ENCODE data around the gene OSCP1. TPM values are rescaled to one million over a fixed set of nuclear protein-coding genes. Genes with fewer than 3 reads are reported as not detected.
A peak's percentile ranks its signal among the peaks of the same experiment; 100 is the strongest.
"Not testable (repeated sequence)": the region's sequence is repeated elsewhere in the genome, so short reads cannot be mapped to it uniquely, and the experiment has no call there.

Gene OSCP1
- 5.3 TPM for total RNA-seq
- long read RNA-seq, partial matches to known transcripts, result 0 of 5 reads
- long read RNA-seq, other reads (novel, unspliced or antisense), result 1 of 5 reads

DNA sequence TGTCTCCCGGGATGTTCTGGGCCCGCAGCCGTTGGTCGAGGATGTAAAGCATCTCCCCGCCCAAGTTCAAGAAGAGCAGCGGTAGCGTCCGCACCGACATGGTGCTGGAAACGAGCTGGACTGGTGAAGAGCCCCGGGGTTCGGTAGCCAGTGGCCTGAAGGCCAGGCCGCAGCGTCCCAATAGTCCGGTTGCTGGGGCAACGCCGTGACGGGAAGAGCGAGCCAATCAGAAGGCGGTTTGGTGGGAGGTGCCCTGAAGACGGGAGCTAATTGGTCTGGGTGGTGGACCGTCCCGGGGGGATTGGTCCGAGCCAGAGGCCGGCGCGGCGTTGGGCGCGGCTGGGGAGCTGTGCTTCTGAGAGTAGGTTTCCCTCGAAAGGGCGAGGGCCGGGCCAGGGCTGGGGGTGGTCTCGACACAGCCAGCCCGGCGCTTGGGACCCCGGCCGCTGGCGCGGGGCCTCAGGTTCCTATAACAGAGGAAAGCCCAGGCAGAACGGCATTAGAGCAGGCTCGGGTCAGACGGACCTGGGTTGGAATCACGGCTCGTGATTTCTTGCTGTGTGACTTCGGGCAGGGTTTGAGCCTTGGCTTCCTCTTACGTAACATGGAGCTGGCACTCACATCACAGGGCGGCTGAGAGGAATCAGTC, at the start of gene OSCP1:
Gene OSCP1 (minus strand): TSS at position 182 of the 649 bp plus-strand sequence. CDS start 82 bp downstream, at position 100.
- peak; percentile 97 for DNase-seq (ENCODE audit: missing footprints)
- intact Hi-C loops (cut with DNase I), result loop anchor here (1.0 kb wide), 1 partner anchor 14 kb away; the partner anchor contains the start of gene MRPS15
- ATAC-seq, result peak; percentile 99

DNA sequence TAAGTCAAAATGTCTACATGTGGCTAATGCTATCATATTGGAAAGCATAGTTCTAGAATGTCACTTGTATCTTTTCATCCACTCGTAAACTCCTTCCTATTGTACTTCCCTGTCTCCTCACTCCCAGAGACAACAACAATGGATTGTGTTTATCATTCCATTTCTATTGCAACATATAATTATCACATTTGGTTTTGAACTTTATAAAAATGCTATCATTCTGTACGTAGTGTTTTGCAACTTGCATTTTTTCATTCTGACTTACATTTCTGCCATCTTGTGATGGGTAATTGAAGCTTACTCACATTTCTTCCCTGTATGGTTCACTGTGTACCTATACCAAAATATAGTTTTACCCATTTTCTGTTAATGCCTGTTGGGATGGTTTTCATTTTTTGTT, 47.0 kb upstream of the OSCP1 start:
- intact Hi-C loops (cut with DNase I), result no loop called here
- DNase-seq (ENCODE audit: missing footprints) (no peak), ATAC-seq (no peak)

DNA sequence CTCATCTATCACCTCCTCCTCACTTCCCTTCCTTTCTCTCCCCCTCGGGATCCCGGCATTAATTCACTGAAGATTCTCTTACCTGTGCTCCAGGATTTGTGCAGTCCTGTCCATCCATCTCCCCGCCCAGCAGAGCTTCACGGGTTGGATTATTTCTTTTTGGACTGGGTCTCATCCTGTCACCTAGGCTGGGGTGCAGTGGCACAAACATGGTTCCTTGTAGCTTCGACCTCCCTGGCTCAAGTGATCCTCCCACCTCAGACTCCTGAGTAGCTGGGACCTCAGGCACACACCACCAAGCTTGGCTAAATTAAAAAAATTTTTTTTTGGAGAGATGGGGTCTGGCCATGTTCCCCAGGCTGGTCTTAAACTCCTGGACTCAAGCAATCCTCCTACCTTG, 44.7 kb upstream of the OSCP1 start:
- no peak for DNase-seq (ENCODE audit: missing footprints)
- intact Hi-C loops (cut with DNase I), result no loop called here
- no peak for ATAC-seq

GRCh38 chr1:36493524-36493923, 43.3 kb upstream of the OSCP1 start:
- DNase-seq (ENCODE audit: missing footprints) (no peak), ATAC-seq (no peak)
- intact Hi-C loops (cut with DNase I), result no loop called here

- no peak for ATAC-seq
- intact Hi-C loops (cut with DNase I), result no loop called here
- no peak for DNase-seq (ENCODE audit: missing footprints)
Observed at GRCh38 chr1:36492491-36492890, 42.2 kb upstream of the OSCP1 start.

DNA sequence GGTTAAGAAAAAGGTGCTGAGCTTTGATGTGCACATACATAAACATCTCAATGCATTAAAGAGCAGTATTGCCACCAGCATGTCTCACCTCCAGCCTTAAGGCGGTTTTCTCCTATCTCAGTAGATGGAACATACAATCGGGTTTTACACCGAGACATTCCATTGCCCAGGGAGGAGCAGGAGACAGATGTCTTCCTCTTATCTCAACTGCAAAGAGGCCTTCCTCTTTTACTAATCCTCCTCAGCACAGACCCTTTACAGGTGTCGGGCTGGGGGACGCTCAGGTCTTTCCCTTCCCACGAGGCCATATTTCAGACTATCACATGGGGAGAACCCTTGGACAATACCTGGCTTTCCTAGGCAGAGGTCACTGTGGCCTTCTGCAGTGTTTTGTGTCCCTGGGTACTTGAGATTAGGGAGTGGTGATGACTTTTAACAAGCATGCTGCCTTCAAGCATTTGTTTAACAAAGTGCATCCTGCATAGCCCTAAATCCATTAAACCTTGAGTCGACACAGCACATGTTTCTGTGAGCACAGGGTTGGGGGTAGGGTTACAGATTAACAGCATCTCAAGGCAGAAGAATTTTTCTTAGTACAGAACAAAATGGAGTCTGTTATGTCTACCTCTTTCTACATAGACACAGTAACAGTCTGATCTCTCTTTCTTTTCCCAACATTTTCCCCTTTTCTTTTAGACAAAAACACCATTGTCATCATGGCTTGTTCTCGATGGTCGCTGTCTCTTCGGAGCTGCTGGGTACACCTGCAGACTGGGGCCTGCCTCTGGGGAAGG, 39.2 kb upstream of the OSCP1 start:
- ATAC-seq; DNase-seq (ENCODE audit: missing footprints); intact Hi-C loops (cut with DNase I): not testable (repeated sequence)

DNA sequence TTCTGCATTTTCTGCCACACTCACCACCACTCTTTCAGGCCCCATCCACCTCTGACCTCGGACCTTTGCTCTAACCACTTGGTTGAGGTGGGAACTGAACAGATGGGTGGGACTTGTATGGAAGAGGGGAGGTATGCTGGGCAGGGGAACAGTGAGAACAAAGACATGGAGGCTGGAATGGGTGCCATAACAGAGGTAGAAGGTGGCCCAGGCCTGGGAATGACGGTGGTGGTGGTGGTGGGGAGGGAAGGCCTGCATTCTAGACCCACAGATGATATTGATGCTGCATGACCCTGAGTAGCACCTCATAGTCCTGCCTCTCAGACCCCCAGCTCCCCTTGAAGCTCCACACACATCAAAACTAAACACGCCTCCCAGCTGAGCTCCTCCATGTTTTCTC, 37.7 kb upstream of the OSCP1 start:
- intact Hi-C loops (cut with DNase I), result no loop called here
- ATAC-seq, result no peak
- no peak for DNase-seq (ENCODE audit: missing footprints)

- ATAC-seq; intact Hi-C loops (cut with DNase I); DNase-seq (ENCODE audit: missing footprints): not testable (repeated sequence)
Observed at GRCh38 chr1:36487336-36487725, 37.1 kb upstream of the OSCP1 start.

DNA sequence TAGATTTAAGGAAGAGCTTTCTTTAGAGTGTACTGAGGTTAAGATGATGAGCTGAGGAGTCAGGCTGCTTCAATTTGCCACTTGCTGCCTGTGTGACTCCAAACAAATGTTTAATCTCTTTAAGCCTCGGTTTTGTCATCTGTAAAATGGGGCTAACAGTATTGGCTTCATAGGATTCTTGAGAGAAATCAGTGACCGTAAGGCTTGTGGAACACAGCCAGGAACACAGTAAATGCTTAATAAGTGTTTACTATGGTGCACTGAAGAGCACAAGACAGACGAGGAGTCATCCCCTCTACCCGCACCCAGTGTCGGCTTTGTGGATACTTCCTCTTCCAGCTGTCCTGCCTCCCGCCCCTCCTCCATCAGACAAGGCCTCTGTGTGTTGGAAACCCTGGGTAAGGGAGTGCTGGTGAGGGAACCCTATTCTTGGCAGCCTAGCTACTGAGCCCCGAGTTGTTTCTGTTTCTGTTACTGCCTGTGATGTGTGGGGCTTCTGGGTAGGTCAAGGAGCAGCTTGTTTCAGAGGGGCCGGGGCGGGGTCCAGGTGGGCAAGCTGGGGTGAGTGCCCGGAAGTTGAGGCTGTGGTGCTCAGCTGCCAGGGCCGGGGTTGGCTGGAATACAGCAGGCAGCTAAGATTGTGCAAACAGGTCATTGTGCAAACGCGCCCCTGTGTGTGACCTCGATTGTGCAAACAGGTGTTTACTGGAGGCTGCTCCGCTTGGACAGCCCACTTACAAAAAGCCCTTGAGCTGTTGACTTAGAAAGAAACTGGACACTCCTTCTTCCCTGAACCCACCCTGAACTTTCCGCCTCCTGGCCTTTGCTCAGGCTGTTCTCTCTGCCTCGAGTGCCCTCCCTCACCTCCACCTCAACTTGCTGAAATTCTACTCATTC, 36.4 kb upstream of the OSCP1 start:
- ATAC-seq, result peak; percentile 64
- intact Hi-C loops (cut with DNase I), result no loop called here

GRCh38 chr1:36486093-36486438, 35.8 kb upstream of the OSCP1 start:
- no peak for ATAC-seq
- intact Hi-C loops (cut with DNase I), result no loop called here
- no peak for DNase-seq (ENCODE audit: missing footprints)

More for the DNA sequence above, 36.4 kb upstream of the OSCP1 start:
- peak; percentile 90 for DNase-seq (ENCODE audit: missing footprints)

GRCh38 chr1:36484099-36484498, 33.8 kb upstream of the OSCP1 start:
- no peak for ATAC-seq
- intact Hi-C loops (cut with DNase I), result no loop called here

GRCh38 chr1:36482724-36483388, 32.6 kb upstream of the OSCP1 start, which contains the start of gene CSF3R:
Gene CSF3R, minus strand, starts transcription at chr1:36482913. Its CDS starts 3,417 bp downstream, at chr1:36479496.
- intact Hi-C loops (cut with DNase I), result no loop called here
- ATAC-seq, result peak; percentile 26
- peak; percentile 84 for DNase-seq (ENCODE audit: missing footprints)

More at GRCh38 chr1:36484099-36484498, 33.8 kb upstream of the OSCP1 start:
- DNase-seq (ENCODE audit: missing footprints), result no peak

DNA sequence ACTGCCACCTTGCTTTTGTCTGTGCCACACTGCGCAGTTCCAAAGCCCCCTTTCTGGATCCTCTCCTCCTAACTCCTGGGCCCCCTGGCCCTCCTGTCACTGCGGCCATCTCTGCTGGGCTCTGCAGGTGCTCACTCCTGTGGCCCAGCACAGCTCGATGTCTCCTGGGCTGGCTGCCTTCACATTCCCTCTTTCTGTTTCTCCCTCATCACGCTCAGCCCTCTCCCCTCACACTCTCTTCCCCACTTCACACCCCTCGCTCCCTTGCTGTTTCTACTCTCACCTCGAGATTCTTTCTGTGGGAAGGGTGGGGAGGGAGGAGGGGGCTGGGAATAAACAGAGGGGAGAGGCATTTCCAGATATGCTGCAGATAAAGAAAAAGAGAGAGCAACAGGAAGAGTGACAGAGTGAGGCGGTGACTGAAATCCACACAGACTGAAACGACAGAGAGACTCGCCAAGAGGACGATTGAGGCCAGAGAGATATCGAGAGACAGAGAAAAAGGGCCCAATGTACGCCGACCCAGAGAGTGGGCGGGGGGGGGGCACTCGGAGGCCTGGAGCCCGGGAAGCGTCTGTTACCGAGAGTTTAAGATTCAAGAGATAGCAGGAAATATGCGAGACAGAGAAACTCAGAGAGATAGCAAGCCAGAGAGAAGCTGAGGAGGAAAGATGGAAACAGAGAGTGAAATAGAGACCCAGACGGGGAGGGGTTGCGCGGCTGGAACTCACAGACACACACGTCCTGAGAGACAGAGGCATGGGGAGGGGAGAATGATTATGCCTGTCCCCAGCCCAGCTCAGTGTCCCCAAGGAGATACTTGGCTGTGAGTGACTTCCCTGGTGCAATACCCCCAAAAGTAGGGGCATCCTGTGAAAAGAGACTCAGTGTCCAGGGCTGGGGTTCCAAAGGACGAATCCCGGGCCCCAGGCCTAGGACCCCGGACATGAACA, 31.8 kb upstream of the OSCP1 start:
- intact Hi-C loops (cut with DNase I), result no loop called here
- no peak for DNase-seq (ENCODE audit: missing footprints)
- no peak for ATAC-seq

GRCh38 chr1:36481091-36481490, 30.8 kb upstream of the OSCP1 start:
- intact Hi-C loops (cut with DNase I), result no loop called here
- no peak for ATAC-seq
- no peak for DNase-seq (ENCODE audit: missing footprints)

GRCh38 chr1:36480161-36480560, 29.9 kb upstream of the OSCP1 start:
- DNase-seq (ENCODE audit: missing footprints), result no peak
- ATAC-seq, result no peak
- intact Hi-C loops (cut with DNase I), result no loop called here

DNA sequence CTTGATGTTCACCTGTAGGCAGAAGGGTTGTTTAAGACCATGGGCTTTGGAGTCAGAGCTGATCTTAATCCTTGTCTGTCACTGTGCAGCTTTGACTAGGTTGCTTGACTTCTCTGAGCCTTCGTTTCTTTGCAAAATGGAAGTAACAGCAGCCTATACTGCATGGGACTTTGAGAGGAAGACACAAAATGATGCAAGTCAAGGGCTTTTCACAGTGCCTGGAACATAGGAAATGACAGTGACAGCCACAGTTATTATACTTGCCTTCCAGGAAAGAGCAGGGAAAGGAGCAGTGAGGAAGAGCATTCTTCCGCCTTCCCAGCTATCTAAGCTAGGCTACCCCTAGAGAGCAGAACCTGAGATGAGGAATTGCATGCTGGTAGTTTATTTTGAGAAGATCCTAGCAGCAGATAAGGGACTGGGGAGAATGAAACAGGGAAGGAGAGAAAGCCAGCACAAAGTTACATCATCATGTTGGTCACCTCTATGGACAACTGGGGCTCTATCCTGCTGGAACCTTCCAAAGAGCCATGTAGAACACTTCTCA, 29.3 kb upstream of the OSCP1 start:
- DNase-seq (ENCODE audit: missing footprints) (no peak), ATAC-seq (no peak)
- intact Hi-C loops (cut with DNase I), result no loop called here

DNA sequence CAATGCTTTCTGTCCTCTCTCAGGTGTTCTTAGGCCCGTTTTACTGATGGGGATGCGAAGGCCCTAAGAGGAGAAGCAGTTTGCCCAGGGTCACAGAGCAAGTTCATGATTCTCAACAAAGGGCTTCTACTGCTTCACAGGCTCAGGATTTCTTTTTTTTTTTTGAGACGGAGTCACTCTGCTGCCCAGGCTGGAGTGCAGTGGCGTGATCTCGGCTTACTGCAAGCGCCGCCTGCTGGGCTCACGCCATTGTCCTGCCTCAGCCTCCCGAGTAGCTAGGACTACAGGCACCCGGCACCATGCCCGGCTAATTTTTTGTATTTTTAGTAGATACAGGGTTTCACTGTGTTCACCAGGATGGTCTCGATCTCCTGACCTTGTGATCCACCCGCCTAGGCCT, 27.4 kb upstream of the OSCP1 start:
- DNase-seq (ENCODE audit: missing footprints); intact Hi-C loops (cut with DNase I); ATAC-seq: not testable (repeated sequence)
